Heart left ventricle (tissue), 16 donors: Measurements from ENCODE around the gene DAB1. TPM values are rescaled to one million over a fixed set of nuclear protein-coding genes. Genes with fewer than 3 reads are reported as not detected.

Source experiments
- ATAC-seq, 4 donors: fragments of 200-7000 bp; cut with Tn5 transposase; one replicate each; pipeline ENCODE4 v1.9.1; 2020 to 2022; ENCODE audit warnings: moderate library complexity in 4 of 4, mild to moderate bottlenecking in 3 of 4, moderate number of reproducible peaks in 1 of 4
- DNase-seq, 5 donors: peaks; one replicate each; pipeline ENCODE4 v3.0.0-alpha.2; 2020
- H3K27ac ChIP-seq, 12 donors: fragments of 200-600 bp; sonication (generic) in 4 of 12; one replicate each; pipeline versions ENCODE4 v1.5.0 to v1.8.0; 2016 to 2022; ENCODE audit warnings: mild to moderate bottlenecking in 2 of 12
- H3K27me3 ChIP-seq, 9 donors: fragments of 200-600 bp; sonication (generic) in 2 of 9; one replicate each; pipeline versions ENCODE4 v1.5.1 to v1.8.0; 2016 to 2022; ENCODE audit warnings: mild to moderate bottlenecking in 3 of 9
- H3K36me3 ChIP-seq, 9 donors: fragments of 200-600 bp; sonication (generic) in 2 of 9; one replicate each; pipeline versions ENCODE4 v1.5.0 to v1.8.0; 2018 to 2022; ENCODE audit warnings: mild to moderate bottlenecking in 2 of 9
- H3K4me1 ChIP-seq, 12 donors: fragments of 200-600 bp; sonication (generic) in 4 of 12; one replicate each; pipeline versions ENCODE4 v1.5.0 to v1.8.0; 2016 to 2022; ENCODE audit warnings: mild to moderate bottlenecking in 3 of 12
- H3K4me3 ChIP-seq, 12 donors: fragments of 200-600 bp; sonication (generic) in 4 of 12; one replicate each; pipeline versions ENCODE4 v1.5.0 to v1.8.0; 2017 to 2022; ENCODE audit warnings: mild to moderate bottlenecking in 9 of 12, moderate library complexity in 4 of 12
- H3K9me3 ChIP-seq, 12 donors: fragments of 200-600 bp; sonication (generic) in 4 of 12; one replicate each; pipeline versions ENCODE4 v1.5.0 to v1.8.0; 2016 to 2022; ENCODE audit warnings: mild to moderate bottlenecking in 1 of 12
- POLR2A ChIP-seq, 2 donors: fragments of 450-650 bp; IDR thresholded peaks; one replicate each; pipeline ENCODE4 v1.6.1; 2017; ENCODE audit warnings: antibody characterized with exemption in 2 of 2, mild to moderate bottlenecking in 2 of 2, moderate library complexity in 2 of 2
- WGBS, 4 donors: extraction: QIAGEN DNeasy Blood & Tissue Kit in 2 of 4; methylation state at CpG; one replicate each; pipeline versions ENCODE4 v1.1.5 to v1.1.7; 2013 to 2018; 5-methylcytosine and 5-hydroxymethylcytosine counted together
- intact Hi-C, 10 donors: fragments of 100-400 bp; cut with DNase I; formaldehyde crosslinking; loops; one replicate each; pipeline versions ENCODE4 v1.11.1 to v1.14.2; 2022
- polyA plus RNA-seq, 2 donors: library from polyadenylated mRNA; stranded (reverse); fragments of 200-250 nt; gene quantifications; one replicate each; pipeline ENCODE4 v1.2.3, GENCODE V29; 2013
- total RNA-seq, 9 donors: library from RNA; depleted of rRNA in 2 of 9; stranded (reverse); fragments of >200 nt in 2 of 9; fragmentation: NEBNext Ultra II Directional in 3 of 9; extraction: Animal tissue kit (Norgen Biotek cat#: 25700) in 3 of 9; gene quantifications; one replicate each; pipeline versions ENCODE4 v1.1.0 to v1.2.4, GENCODE V29; 2016 to 2023
- TF ChIP-seq, protein P1 (sequence below), 12 donors: fragments of 200-600 bp; sonication (generic) in 4 of 12; IDR thresholded peaks; one replicate each; pipeline versions ENCODE4 v1.5.0 to v1.8.0; 2018 to 2022; ENCODE audit warnings: antibody characterized with exemption in 12 of 12, mild to moderate bottlenecking in 5 of 12
- donor health status: ischemic (EF 13 %, LVEDD 7.1; RV severe dilation, severe dysfunction).
- donor health status: healthy with polysubstance abuse.
- donor health status: DM: no; HTN: yes; CAD: no.
- donor health status: DM: no; HTN: no; CAD: no.
- donor health status: ischemic (EF 25% LVEDD 6.9; RV normal size, moderate dysfunction).
- donor health status: ischemic (EF 25% LVEDD 5.7; RV mildly dilated, moderate dysfunction).
- donor health status: healthy.
- donor health status: DM: yes; HTN: yes; CAD: no.
- donor health status: ischemic (EF 35%, LVEDD 5.7; RV mildly dilated, moderate dysfunction).
- donor health status: nonischemic (EF 11% LVEDD 7.7; RV severe dilation, severe dysfunction).
- donor health status: DM: yes; HTN: yes; CAD: no.
- donor health status: PGD.
- donor health status: ischemic (EF 29% LVEDD 5.4; RV normal size, mild dysfunction).
- donor health status: nonischemic (EF 23%, LVEDD 6.1; RV moderate dilation, normal function).

Gene DAB1
- total and polyA plus RNA-seq, 11 donors: 0.26 to 28.8 (median 5.2) TPM

DNA sequence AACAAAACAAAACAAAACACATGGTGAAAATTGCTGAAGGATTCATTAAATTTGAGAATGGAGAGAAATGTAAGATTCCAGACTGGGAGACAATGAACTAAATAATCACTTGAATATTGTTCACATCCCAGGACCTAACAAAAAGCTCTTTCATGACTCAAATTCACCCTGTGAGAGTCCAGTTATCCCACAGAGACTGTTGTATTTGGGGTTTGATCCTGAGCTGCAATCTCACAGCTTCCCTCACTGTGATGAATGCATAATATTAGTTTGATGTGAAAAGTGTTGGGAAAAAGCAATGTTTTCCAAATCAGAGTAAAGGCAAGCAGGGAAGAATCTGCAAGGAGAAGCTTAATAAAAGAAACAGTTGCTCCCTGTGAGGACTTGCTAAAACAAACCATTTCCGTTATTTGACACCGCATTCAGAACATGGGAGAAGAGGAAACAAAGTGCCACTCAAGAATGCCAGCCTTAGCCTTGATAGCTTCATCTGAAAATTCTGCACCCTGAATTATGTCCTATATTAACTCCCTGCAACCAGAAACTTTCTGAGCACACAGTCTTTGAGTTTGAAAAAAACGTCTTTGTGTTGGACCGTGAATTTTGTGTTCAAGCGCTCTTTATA, 208.8 kb downstream of the DAB1 start:
- DNase-seq (no peak), ATAC-seq (no peak)
- Histone ChIP-seq H3K4me3 (no peak overlapping the region), H3K9me3 (peaks cover 0 to under 1% (median 0%) of the 10 kb centered on the region in 12 donors), H3K27ac (no peak overlapping the region), H3K36me3 (no peaks in the 10 kb centered on the region), H3K27me3 (no peaks in the 10 kb centered on the region), H3K4me1 (no peaks in the 10 kb centered on the region)
- no peak for TF ChIP-seq POLR2A (IDR thresholded peaks at IDR 0.05)
- TF ChIP-seq, protein P1, sequence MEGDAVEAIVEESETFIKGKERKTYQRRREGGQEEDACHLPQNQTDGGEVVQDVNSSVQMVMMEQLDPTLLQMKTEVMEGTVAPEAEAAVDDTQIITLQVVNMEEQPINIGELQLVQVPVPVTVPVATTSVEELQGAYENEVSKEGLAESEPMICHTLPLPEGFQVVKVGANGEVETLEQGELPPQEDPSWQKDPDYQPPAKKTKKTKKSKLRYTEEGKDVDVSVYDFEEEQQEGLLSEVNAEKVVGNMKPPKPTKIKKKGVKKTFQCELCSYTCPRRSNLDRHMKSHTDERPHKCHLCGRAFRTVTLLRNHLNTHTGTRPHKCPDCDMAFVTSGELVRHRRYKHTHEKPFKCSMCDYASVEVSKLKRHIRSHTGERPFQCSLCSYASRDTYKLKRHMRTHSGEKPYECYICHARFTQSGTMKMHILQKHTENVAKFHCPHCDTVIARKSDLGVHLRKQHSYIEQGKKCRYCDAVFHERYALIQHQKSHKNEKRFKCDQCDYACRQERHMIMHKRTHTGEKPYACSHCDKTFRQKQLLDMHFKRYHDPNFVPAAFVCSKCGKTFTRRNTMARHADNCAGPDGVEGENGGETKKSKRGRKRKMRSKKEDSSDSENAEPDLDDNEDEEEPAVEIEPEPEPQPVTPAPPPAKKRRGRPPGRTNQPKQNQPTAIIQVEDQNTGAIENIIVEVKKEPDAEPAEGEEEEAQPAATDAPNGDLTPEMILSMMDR (IDR thresholded peaks at IDR 0.05): no peak
- intact Hi-C loops: no loop called here
- WGBS, 4 donors: 70 to 80% (median 79%) methylated on average over 5 of the region's 5 CpGs

DNA sequence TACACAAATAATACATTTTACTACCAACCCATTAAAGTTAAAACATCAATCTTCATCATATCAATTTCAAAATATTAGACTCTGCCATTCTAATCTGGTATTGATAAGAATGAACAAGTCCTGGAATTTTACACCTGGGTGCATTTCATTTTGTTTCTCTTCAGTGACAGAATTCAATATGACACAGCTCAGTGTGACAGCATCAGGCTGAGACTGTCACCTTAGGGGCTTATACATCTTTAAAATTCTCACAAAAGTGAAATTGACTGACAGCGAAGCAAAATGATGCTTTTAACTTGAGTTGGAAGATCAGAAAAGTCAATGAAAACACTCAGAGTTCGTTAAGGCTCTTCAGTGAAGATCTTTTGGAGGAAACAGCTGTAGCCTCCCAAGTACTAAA, 213.0 kb downstream of the DAB1 start:
- no peak overlapping the region for H3K4me3 ChIP-seq
- no peak overlapping the region for H3K27ac ChIP-seq
- TF ChIP-seq, protein P1 (IDR thresholded peaks at IDR 0.05): no peak
- no peak for TF ChIP-seq POLR2A (IDR thresholded peaks at IDR 0.05)
- ATAC-seq (no peak), DNase-seq (no peak)
- H3K4me1 ChIP-seq: peaks cover 0 to 11% (median 0%) of the 10 kb centered on the region in 12 donors
- H3K27me3 ChIP-seq: no peaks in the 10 kb centered on the region
- intact Hi-C loops: no loop called here
- no peaks in the 10 kb centered on the region for H3K9me3 ChIP-seq
- H3K36me3 ChIP-seq: no peaks in the 10 kb centered on the region
- WGBS, 4 donors: 78 to 85% (median 81%) methylated on average over 2 of the region's 2 CpGs

DNA sequence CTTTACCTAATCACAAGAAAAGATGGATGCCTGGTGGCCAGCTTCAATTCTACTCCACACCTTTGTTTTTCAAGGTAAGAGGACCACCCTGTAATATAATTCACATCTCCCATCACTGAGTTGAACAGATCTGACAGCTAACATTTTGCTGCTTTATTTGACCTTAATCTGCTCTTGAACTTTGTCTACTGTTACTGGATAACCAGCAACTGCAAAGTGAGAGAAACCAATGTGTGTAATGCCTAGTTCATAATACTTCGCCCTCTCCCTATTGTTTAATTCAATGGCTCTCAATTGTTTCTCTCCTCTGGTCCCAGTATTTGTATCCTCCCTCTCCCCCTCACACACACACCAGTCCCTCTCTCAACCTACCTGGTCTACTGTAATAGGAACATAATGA, 214.4 kb downstream of the DAB1 start:
- Histone ChIP-seq H3K4me3 (no peak overlapping the region), H3K27ac (no peak overlapping the region), H3K9me3 (no peaks in the 10 kb centered on the region), H3K27me3 (no peaks in the 10 kb centered on the region), H3K4me1 (peaks cover 0 to 15% (median 0%) of the 10 kb centered on the region in 12 donors), H3K36me3 (no peaks in the 10 kb centered on the region)
- intact Hi-C loops: no loop called here
- TF ChIP-seq, protein P1 (IDR thresholded peaks at IDR 0.05): no peak
- TF ChIP-seq POLR2A (IDR thresholded peaks at IDR 0.05): no peak
- no peak for DNase-seq
- 91 to 100% (median 98%) methylated on average over 1 of the region's 1 CpG for WGBS, 4 donors
- ATAC-seq: no peak

DNA sequence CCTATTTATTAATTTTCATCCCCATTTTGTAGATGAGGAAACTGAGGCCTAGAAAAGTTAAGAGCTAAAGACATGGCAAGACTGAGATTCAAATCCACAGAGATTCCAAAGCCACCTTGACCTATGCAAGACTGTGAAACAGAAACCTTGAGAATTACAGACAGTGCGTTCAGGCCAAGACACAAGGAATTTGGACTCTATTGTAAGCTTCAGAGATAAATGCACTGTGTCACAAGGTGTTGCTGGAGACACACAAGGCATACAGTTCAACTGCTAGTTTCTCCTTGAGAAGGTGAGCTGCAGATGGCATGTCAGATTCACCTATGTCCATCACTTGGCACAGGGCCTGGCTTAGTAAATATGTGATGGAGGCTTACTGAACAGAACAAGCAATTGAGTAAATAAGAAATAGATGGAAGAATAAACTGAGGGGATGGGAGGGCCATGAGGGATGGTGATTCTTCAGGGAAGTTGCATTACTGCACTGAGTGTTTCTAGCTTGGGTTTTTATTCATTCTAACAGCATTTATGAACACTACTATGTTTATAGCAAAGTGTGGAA, 215.0 kb downstream of the DAB1 start:
- Histone ChIP-seq H3K27ac (no peak overlapping the region), H3K4me3 (no peak overlapping the region), H3K9me3 (no peaks in the 10 kb centered on the region), H3K36me3 (no peaks in the 10 kb centered on the region), H3K27me3 (no peaks in the 10 kb centered on the region), H3K4me1 (peaks cover 0 to 15% (median 0%) of the 10 kb centered on the region in 12 donors)
- intact Hi-C loops: no loop called here
- TF ChIP-seq POLR2A (IDR thresholded peaks at IDR 0.05): no peak
- TF ChIP-seq, protein P1 (IDR thresholded peaks at IDR 0.05): no peak
- no peak for DNase-seq
- no peak for ATAC-seq
- WGBS, 4 donors: 92 to 95% (median 93%) methylated on average over 1 of the region's 1 CpG
